ENCODE measurements around the gene NR2C1. TPM values are rescaled to one million over a fixed set of nuclear protein-coding genes. Genes with fewer than 3 reads are reported as not detected.

Gene NR2C1
- total and polyA plus RNA-seq, 2 of the 8 experiments (the other 6 are each of a cell fraction or from before 2014, with no cell fraction given), result 22.8 to 48.3 TPM

- TF ChIP-seq CTCF (IDR thresholded peaks at IDR 0.05; ENCODE audit: control extremely low read depth in 1 of 3, insufficient read depth in 1 of 3, low read depth in 1 of 3, low read length in 3 of 3), result peak in 2 of 3 experiments; percentile 42 to 61; a peak in 2 of 4 replicates
Measured at GRCh38 chr12:95117178-95117599, 43.8 kb upstream of the NR2C1 start (continued).
